ENCODE measurements around the gene LRFN2. TPM values are rescaled to one million over a fixed set of nuclear protein-coding genes. Genes with fewer than 3 reads are reported as not detected.

LRFN2 gene
- not detected in 2 replicates for total RNA-seq

GRCh38 chr6:40587240-40588069, at the start of gene LRFN2:
LRFN2 (minus strand) TSS chr6:40587364.

